Activated T-cell treated with anti-CD3 and anti-CD28 coated beads, Interleukin-2, amount 50 U/mL, for 72 hours (primary cell): ENCODE data around the gene MEX3D. TPM values are rescaled to one million over a fixed set of nuclear protein-coding genes. Genes with fewer than 3 reads are reported as not detected.
A peak's percentile ranks its signal among the peaks of the same experiment; 100 is the strongest.

Experiments used
- ATAC-seq, 2 donors: fragments of 150-1000 bp; cut with Tn5 transposase; replicated peaks in 1 of 2; 2 replicates each; pipeline ENCODE4 v1.10.0; 2021; ENCODE audit warnings: moderate library complexity in 2 of 2, mild to moderate bottlenecking in 1 of 2
- DNase-seq, 2 donors: peaks; one replicate each; pipeline ENCODE4 v3.0.0; 2021 to 2022; ENCODE audit warnings: mixed read lengths in 1 of 2
- H3K27ac Mint-ChIP-seq: one replicate; pipeline ENCODE4 v1.8.0; 2022; ENCODE audit warnings: mild to moderate bottlenecking, moderate library complexity, mixed read lengths
- H3K27me3 Mint-ChIP-seq: one replicate; pipeline ENCODE4 v1.8.0; 2022; ENCODE audit warnings: low read depth, mixed read lengths
- H3K36me3 Mint-ChIP-seq, 2 donors: one replicate each; pipeline ENCODE4 v1.8.0; 2022; ENCODE audit warnings: mixed read lengths in 2 of 2, mild to moderate bottlenecking in 1 of 2; ENCODE audit not compliant: insufficient read depth in 2 of 2
- H3K4me1 Mint-ChIP-seq: one replicate; pipeline ENCODE4 v1.8.0; 2022; ENCODE audit warnings: low read depth, mixed read lengths
- H3K4me3 Mint-ChIP-seq, 2 donors: one replicate each; pipeline ENCODE4 v1.8.0; 2022; ENCODE audit warnings: mild to moderate bottlenecking in 2 of 2, mixed read lengths in 2 of 2, moderate library complexity in 2 of 2
- H3K9me3 Mint-ChIP-seq, 2 donors: one replicate each; pipeline ENCODE4 v1.8.0; 2022; ENCODE audit warnings: mixed read lengths in 2 of 2
- total RNA-seq, 2 donors: library from RNA; stranded (reverse); gene quantifications; one replicate each; pipeline ENCODE4 v1.2.3, GENCODE V29; 2022

The MEX3D gene
- total RNA-seq, 2 donors from 2014 or later = 6.4 to 6.8 TPM

GRCh38 chr19:1608359-1609102, 40.4 kb upstream of the MEX3D start:
- no peaks in the 10 kb centered on the region for H3K27me3 Mint-ChIP-seq
- H3K36me3 Mint-ChIP-seq = peaks cover 0 to 10% of the 10 kb centered on the region in 2 donors
- H3K9me3 Mint-ChIP-seq = no peaks in the 10 kb centered on the region
- peak overlapping the region; percentile 54 for H3K27ac Mint-ChIP-seq
- ATAC-seq (no peak), DNase-seq (peak in 1 of 2 donors; percentile 24)
- H3K4me3 Mint-ChIP-seq = peak overlapping the region; percentile 47 to 58
- H3K4me1 Mint-ChIP-seq = peaks cover 64% of the 10 kb centered on the region

GRCh38 chr19:1606138-1606651, 38.1 kb upstream of the MEX3D start:
- no peaks in the 10 kb centered on the region for H3K27me3 Mint-ChIP-seq
- peak overlapping the region; percentile 90 to 97 for H3K4me3 Mint-ChIP-seq
- peak; percentile 0 to 1 for ATAC-seq
- peaks cover 0 to 9% of the 10 kb centered on the region in 2 donors for H3K36me3 Mint-ChIP-seq
- DNase-seq = no peak
- H3K9me3 Mint-ChIP-seq = no peaks in the 10 kb centered on the region
- H3K4me1 Mint-ChIP-seq = peaks cover 72% of the 10 kb centered on the region
- peak overlapping the region; percentile 95 for H3K27ac Mint-ChIP-seq

GRCh38 chr19:1605236-1606137, 37.4 kb upstream of the MEX3D start, which contains the start of gene UQCR11:
Gene UQCR11, minus strand, starts transcription at chr19:1605462. Its CDS starts 53 bp downstream, at chr19:1605409.
- Mint-ChIP-seq H3K9me3 (no peaks in the 10 kb centered on the region), H3K27ac (peak within 1 kb of the TSS; percentile 95), H3K4me3 (peak within 1 kb of the TSS; percentile 90 to 97), H3K36me3 (peaks cover 0 to 6% of the 10 kb centered on the region in 2 donors), H3K27me3 (no peaks in the 10 kb centered on the region), H3K4me1 (peaks cover 65% of the 10 kb centered on the region)
- peak; percentile 92 to 93 for ATAC-seq
- DNase-seq = peak; percentile 93 to 97

GRCh38 chr19:1602091-1602707, 34.1 kb upstream of the MEX3D start:
- ATAC-seq = no peak

GRCh38 chr19:1601613-1602064, 33.5 kb upstream of the MEX3D start:
- DNase-seq (no peak), ATAC-seq (no peak)
- Mint-ChIP-seq H3K27me3 (no peaks in the 10 kb centered on the region), H3K36me3 (peaks cover 0 to 5% of the 10 kb centered on the region in 2 donors), H3K9me3 (no peaks in the 10 kb centered on the region), H3K27ac (no peak overlapping the region), H3K4me3 (no peak overlapping the region), H3K4me1 (peaks cover 36% of the 10 kb centered on the region)

More at GRCh38 chr19:1602091-1602707, 34.1 kb upstream of the MEX3D start:
- no peaks in the 10 kb centered on the region for H3K9me3 Mint-ChIP-seq
- peaks cover 0 to 4% of the 10 kb centered on the region in 2 donors for H3K36me3 Mint-ChIP-seq
- no peak for DNase-seq
- no peaks in the 10 kb centered on the region for H3K27me3 Mint-ChIP-seq
- H3K27ac Mint-ChIP-seq = no peak overlapping the region
- peaks cover 42% of the 10 kb centered on the region for H3K4me1 Mint-ChIP-seq
- no peak overlapping the region for H3K4me3 Mint-ChIP-seq

GRCh38 chr19:1599460-1599846, 31.3 kb upstream of the MEX3D start:
- Mint-ChIP-seq H3K4me1 (peaks cover 22% of the 10 kb centered on the region), H3K27ac (no peak overlapping the region), H3K4me3 (no peak overlapping the region), H3K27me3 (no peaks in the 10 kb centered on the region), H3K9me3 (no peaks in the 10 kb centered on the region), H3K36me3 (peaks cover 0 to 6% of the 10 kb centered on the region in 2 donors)
- ATAC-seq = no peak
- no peak for DNase-seq

- ATAC-seq = no peak
- peaks cover 0 to 6% of the 10 kb centered on the region in 2 donors for H3K36me3 Mint-ChIP-seq
- no peak for DNase-seq
- H3K4me1 Mint-ChIP-seq = peaks cover 16% of the 10 kb centered on the region
- H3K9me3 Mint-ChIP-seq = no peaks in the 10 kb centered on the region
- no peak overlapping the region for H3K27ac Mint-ChIP-seq
- H3K4me3 Mint-ChIP-seq = no peak overlapping the region
- H3K27me3 Mint-ChIP-seq = no peaks in the 10 kb centered on the region
Observed at GRCh38 chr19:1598777-1599459, 30.8 kb upstream of the MEX3D start.

- H3K27me3 Mint-ChIP-seq = no peaks in the 10 kb centered on the region
- H3K9me3 Mint-ChIP-seq = no peaks in the 10 kb centered on the region
- no peak overlapping the region for H3K27ac Mint-ChIP-seq
- peak overlapping the region; percentile 93 to 94 for H3K4me3 Mint-ChIP-seq
- peaks cover 30% of the 10 kb centered on the region for H3K4me1 Mint-ChIP-seq
- H3K36me3 Mint-ChIP-seq = peaks cover 0 to 4% of the 10 kb centered on the region in 2 donors
- ATAC-seq (no peak), DNase-seq (no peak)
Observed at GRCh38 chr19:1593501-1593772, 25.3 kb upstream of the MEX3D start.

- H3K27ac Mint-ChIP-seq = peak within 1 kb of the TSS; percentile 87
- DNase-seq = peak; percentile 91 to 94
- peaks cover 0 to 4% of the 10 kb centered on the region in 2 donors for H3K36me3 Mint-ChIP-seq
- H3K27me3 Mint-ChIP-seq = no peaks in the 10 kb centered on the region
- no peaks in the 10 kb centered on the region for H3K9me3 Mint-ChIP-seq
- peak; percentile 82 to 83 for ATAC-seq
- H3K4me1 Mint-ChIP-seq = peaks cover 33% of the 10 kb centered on the region
- H3K4me3 Mint-ChIP-seq = peak within 1 kb of the TSS; percentile 94 to 98
Observed at GRCh38 chr19:1592755-1593500, 24.8 kb upstream of the MEX3D start, which contains the start of gene MBD3. Gene MBD3, minus strand, starts transcription at chr19:1592865. Its CDS starts 234 bp downstream, at chr19:1592631.

- ATAC-seq (peak; percentile 87 to 91), DNase-seq (peak; percentile 89 to 92)
- Mint-ChIP-seq H3K36me3 (peaks cover 0 to 4% of the 10 kb centered on the region in 2 donors), H3K4me1 (peaks cover 40% of the 10 kb centered on the region), H3K4me3 (peak overlapping the region; percentile 87 to 98), H3K27me3 (no peaks in the 10 kb centered on the region), H3K9me3 (no peaks in the 10 kb centered on the region), H3K27ac (peak overlapping the region; percentile 87)
Observed at GRCh38 chr19:1592024-1592754, 24.1 kb upstream of the MEX3D start.

GRCh38 chr19:1591421-1592023, 23.4 kb upstream of the MEX3D start:
- Mint-ChIP-seq H3K9me3 (no peaks in the 10 kb centered on the region), H3K27ac (peak overlapping the region; percentile 87), H3K36me3 (peaks cover 0 to 2% of the 10 kb centered on the region in 2 donors), H3K27me3 (no peaks in the 10 kb centered on the region), H3K4me3 (peak overlapping the region; percentile 87 to 98), H3K4me1 (peaks cover 40% of the 10 kb centered on the region)
- ATAC-seq (no peak), DNase-seq (no peak)
